Mesangial cell (primary cell): ENCODE results near the gene FAM200C. TPM values are rescaled to one million over a fixed set of nuclear protein-coding genes. Genes with fewer than 3 reads are reported as not detected.

Experiments
- total RNA-seq: library from RNA; depleted of rRNA; stranded (reverse); fragments of >200 nt; gene quantifications from 2 replicates; pipeline ENCODE4 v1.2.3, GENCODE V29; 2015

The FAM200C gene
- total RNA-seq, result 1.5 and 2.1 TPM in 2 replicates

GRCh38 chr5:160399402-160400353 lies at the start of gene FAM200C:
FAM200C (minus strand) TSS chr5:160400054; CDS start chr5:160395490, 4,564 bp downstream.

GRCh38 chr5:160421625-160422258 lies 21.9 kb upstream of the FAM200C start, which contains the start of gene PTTG1:
PTTG1 (plus strand) TSS chr5:160421855; CDS start chr5:160422313, 458 bp downstream.

GRCh38 chr5:160418561-160419457 lies 19.0 kb upstream of the FAM200C start, which contains the start of gene SLU7:
SLU7 (minus strand) TSS chr5:160419081; CDS start chr5:160415294, 3,787 bp downstream.

GRCh38 chr5:160369990-160370712 lies 29.7 kb downstream of the FAM200C start, which contains the start of gene C1QTNF2:
C1QTNF2 (minus strand) TSS chr5:160370626; CDS start chr5:160355011, 15,615 bp downstream.

Other genes with a start within 250 kb of the FAM200C start
- gene FABP6, start 170.5 kb downstream of the FAM200C start, total RNA-seq, result not detected in 2 replicates
- 6.0 and 7.2 TPM in 2 replicates for gene CCNJL, start 87.5 kb downstream of the FAM200C start, total RNA-seq
- gene C1QTNF2, start 29.4 kb downstream of the FAM200C start, total RNA-seq, result 0.65 TPM in 1 of 2 replicates, not detected in the other
- gene SLU7, start 19.0 kb upstream of the FAM200C start, total RNA-seq, result 15.6 and 20.2 TPM in 2 replicates
- 65.8 and 441 TPM in 2 replicates for gene PTTG1, start 21.8 kb upstream of the FAM200C start, total RNA-seq